GM23338 (cell line): ENCODE results near the gene BCS1L. TPM values are rescaled to one million over a fixed set of nuclear protein-coding genes. Genes with fewer than 3 reads are reported as not detected.

ENCODE experiments used
- ATAC-seq: fragments of 200-7000 bp; cut with Tn5 transposase; 3 replicates; pipeline ENCODE4 v1.9.1; 2020
- DNase-seq: peaks from one replicate; pipeline ENCODE4 v3.0.0-alpha.2; 2015; ENCODE audit warnings: low spot score
- H2AFZ ChIP-seq: fragments of 200-600 bp; sonication (generic); 2 replicates; pipeline ENCODE4 v1.8.0; 2016; ENCODE audit warnings: antibody characterized with exemption, mild to moderate bottlenecking, moderate library complexity
- H3F3A ChIP-seq: fragments of 200-600 bp; sonication (generic); replicated peaks from 2 replicates; pipeline ENCODE4 v1.8.0; 2017; ENCODE audit warnings: antibody characterized with exemption, mixed run types, low read depth
- H3K27ac ChIP-seq: fragments of 200-600 bp; sonication (generic); 2 replicates; pipeline ENCODE4 v1.6.1; 2016; ENCODE audit warnings: low read depth
- H3K27me3 ChIP-seq: fragments of 200-600 bp; sonication (generic); 2 replicates; pipeline ENCODE4 v1.8.0; 2016; ENCODE audit warnings: mild to moderate bottlenecking, mixed run types, moderate library complexity; ENCODE audit not compliant: insufficient read depth
- H3K36me3 ChIP-seq: fragments of 200-600 bp; sonication (generic); 2 replicates; pipeline ENCODE4 v1.8.0; 2016; ENCODE audit warnings: mild to moderate bottlenecking; ENCODE audit not compliant: insufficient read depth
- H3K4me1 ChIP-seq: fragments of 200-600 bp; sonication (generic); 2 replicates; pipeline ENCODE4 v1.8.0; 2016; ENCODE audit warnings: mild to moderate bottlenecking, moderate library complexity; ENCODE audit not compliant: insufficient read depth
- H3K4me2 ChIP-seq: fragments of 200-600 bp; sonication (generic); 2 replicates; pipeline ENCODE4 v1.7.1; 2017; ENCODE audit warnings: mixed run types
- H3K4me3 ChIP-seq: fragments of 200-600 bp; sonication (generic); 2 replicates; pipeline ENCODE4 v1.6.1; 2016; ENCODE audit warnings: mixed run types
- H3K79me2 ChIP-seq: fragments of 200-600 bp; sonication (generic); replicated peaks from 2 replicates; pipeline ENCODE4 v1.8.0; 2017; ENCODE audit warnings: mild to moderate bottlenecking; ENCODE audit not compliant: insufficient read depth
- H3K9me2 ChIP-seq: fragments of 200-600 bp; sonication (generic); 2 replicates; pipeline ENCODE4 v1.8.0; 2017; ENCODE audit not compliant: insufficient read depth
- H4K20me1 ChIP-seq: fragments of 200-600 bp; sonication (generic); replicated peaks from 2 replicates; pipeline ENCODE4 v1.8.0; 2017; ENCODE audit warnings: mild to moderate bottlenecking; ENCODE audit not compliant: insufficient read depth
- H3K27ac Mint-ChIP-seq: 2 replicates; pipeline ENCODE4 v1.8.0; 2020; ENCODE audit warnings: inconsistent platforms, mild to moderate bottlenecking, moderate library complexity, mixed read lengths
- H3K27me3 Mint-ChIP-seq: 3 replicates; pipeline ENCODE4 v1.8.0; 2022; ENCODE audit warnings: low read depth, mild to moderate bottlenecking, moderate library complexity, mixed read lengths, inconsistent platforms; ENCODE audit not compliant: insufficient read depth, poor library complexity
- H3K36me3 Mint-ChIP-seq: 3 replicates; pipeline ENCODE4 v1.8.0; 2021; ENCODE audit warnings: low read depth, mild to moderate bottlenecking, inconsistent platforms, moderate library complexity, mixed read lengths
- H3K4me1 Mint-ChIP-seq: 3 replicates; pipeline ENCODE4 v1.8.0; 2020; ENCODE audit warnings: mild to moderate bottlenecking, inconsistent platforms, mixed read lengths
- H3K4me3 Mint-ChIP-seq: 3 replicates; pipeline ENCODE4 v1.8.0; 2021; ENCODE audit warnings: moderate library complexity, mild to moderate bottlenecking, inconsistent platforms, mixed read lengths
- H3K9me3 Mint-ChIP-seq: 3 replicates; pipeline ENCODE4 v1.8.0; 2020; ENCODE audit warnings: moderate library complexity, mild to moderate bottlenecking, inconsistent platforms, mixed read lengths
- CREB1 ChIP-seq: fragments of 250-450 bp; sonication (Bioruptor Pico); IDR thresholded peaks from 2 replicates; pipeline ENCODE4 v1.5.0; 2020; ENCODE audit warnings: low read depth, mild to moderate bottlenecking, moderate library complexity
- EZH2 ChIP-seq: fragments of 200-600 bp; sonication (generic); IDR thresholded peaks from one replicate; pipeline ENCODE4 v1.8.0; 2017; ENCODE audit warnings: antibody characterized with exemption, mild to moderate bottlenecking, low read depth; ENCODE audit not compliant: unreplicated experiment
- EZH2phosphoT487 ChIP-seq: fragments of 200-600 bp; sonication (generic); IDR thresholded peaks from one replicate; pipeline ENCODE4 v1.8.1; 2018; ENCODE audit warnings: antibody characterized with exemption; ENCODE audit not compliant: unreplicated experiment
- JUNB ChIP-seq: IDR thresholded peaks from one replicate; pipeline ENCODE4 v1.6.1; 2016; ENCODE audit warnings: antibody characterized with exemption; ENCODE audit not compliant: unreplicated experiment
- NANOG ChIP-seq: IDR thresholded peaks from 2 replicates; pipeline ENCODE4 v1.6.1; 2016; ENCODE audit warnings: antibody characterized with exemption, borderline replicate concordance
- POLR2AphosphoS5 ChIP-seq: IDR thresholded peaks from 2 replicates; pipeline ENCODE4 v1.6.1; 2016; ENCODE audit warnings: antibody characterized with exemption, low read depth
- STAT1 ChIP-seq: IDR thresholded peaks from one replicate; pipeline ENCODE4 v1.6.1; 2016; ENCODE audit warnings: antibody characterized with exemption; ENCODE audit not compliant: unreplicated experiment
- ZNF114 ChIP-seq: fragments of 250-450 bp; sonication (Bioruptor Pico); IDR thresholded peaks from 2 replicates; pipeline ENCODE4 v1.5.0; 2020; ENCODE audit warnings: mild to moderate bottlenecking, moderate library complexity
- ZNF331 ChIP-seq: fragments of 250-450 bp; sonication (Bioruptor Pico); IDR thresholded peaks from 2 replicates; pipeline ENCODE4 v1.5.0; 2020; ENCODE audit warnings: low read depth, mild to moderate bottlenecking, moderate library complexity
- polyA plus RNA-seq: library from polyadenylated mRNA; unstranded; fragments of >200 nt; fragmentation: Nextera tagmentation; extraction: Ambion mirVana; gene quantifications from 2 replicates; pipeline ENCODE4 v1.2.1, GENCODE V29; 2016
- total RNA-seq: library from RNA; depleted of rRNA; stranded (reverse); fragments of >200 nt; shearing (Covaris generic); gene quantifications from 2 replicates; pipeline ENCODE4 v1.2.3, GENCODE V29; 2014
- TF ChIP-seq, protein P1 (sequence below): IDR thresholded peaks from 2 replicates; pipeline ENCODE4 v1.6.1; 2016; ENCODE audit warnings: antibody characterized with exemption
- TF ChIP-seq, protein P2 (sequence below): fragments of 250-450 bp; sonication (Bioruptor Pico); IDR thresholded peaks from 2 replicates; pipeline ENCODE4 v1.5.0; 2020; ENCODE audit warnings: mild to moderate bottlenecking, moderate library complexity
- TF ChIP-seq, protein P3 (sequence below), 2 experiments: fragments of 200-600 bp in 1 of 2; sonication (generic) in 1 of 2; conservative IDR thresholded peaks; 2 replicates each; pipeline versions ENCODE4 v1.5.1 to v1.6.1; 2016 to 2017; ENCODE audit warnings: antibody characterized with exemption in 2 of 2, low read depth in 2 of 2, mild to moderate bottlenecking in 2 of 2, moderate library complexity in 1 of 2
- TF ChIP-seq, protein P4 (sequence below): IDR thresholded peaks from one replicate; pipeline ENCODE4 v1.6.1; 2018; ENCODE audit warnings: antibody characterized with exemption; ENCODE audit not compliant: unreplicated experiment

Gene BCS1L
- total and polyA plus RNA-seq, 2 experiments from 2014 or later, result 16.9 to 31.6 TPM

DNA sequence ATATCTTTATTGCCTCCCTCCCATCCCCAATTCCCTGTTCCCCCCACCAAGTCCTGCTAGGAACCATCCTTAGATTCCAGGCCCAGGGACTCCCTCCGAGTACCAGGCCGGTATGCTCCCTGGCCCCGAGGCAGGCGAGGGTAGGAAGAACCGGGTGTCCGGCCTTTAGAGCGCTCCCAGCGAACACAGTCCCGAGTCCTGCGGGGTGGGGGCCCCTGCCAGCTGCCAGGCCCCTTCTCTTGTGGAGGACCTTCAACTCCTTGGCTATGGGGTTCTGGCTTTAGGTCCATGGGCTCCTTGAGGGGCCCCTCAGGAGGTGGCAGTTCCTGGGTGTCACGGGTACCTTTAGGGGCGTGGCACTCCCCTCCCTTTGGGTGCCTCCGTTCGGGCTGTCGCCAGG, 4.4 kb downstream of the BCS1L start:
- DNase-seq (no peak), ATAC-seq (no peak)
- H2AFZ ChIP-seq, result no peak overlapping the region
- peaks cover 62% of the 10 kb centered on the region for H3K36me3 Mint-ChIP-seq
- H3K9me3 Mint-ChIP-seq, result no peaks in the 10 kb centered on the region
- no peak overlapping the region for H3K4me3 ChIP-seq
- no peaks in the 10 kb centered on the region; the same call in none of the 2 replicates for H3K79me2 ChIP-seq
- no peak overlapping the region for H3K4me3 Mint-ChIP-seq
- no peak overlapping the region for H3K27ac Mint-ChIP-seq
- peaks cover 4% of the 10 kb centered on the region for H3K4me1 Mint-ChIP-seq
- H3F3A ChIP-seq, result no peaks in the 10 kb centered on the region
- H3K9me2 ChIP-seq, result no peaks in the 10 kb centered on the region
- H3K36me3 ChIP-seq, result peaks cover 23% of the 10 kb centered on the region
- H3K27me3 ChIP-seq, result no peaks in the 10 kb centered on the region
- H3K27me3 Mint-ChIP-seq, result peaks cover 2% of the 10 kb centered on the region
- H4K20me1 ChIP-seq, result 0 out of 2 replicates have a peak, but pooled peaks cover 17% of the 10 kb centered on the region
- TF ChIP-seq, protein P1, sequence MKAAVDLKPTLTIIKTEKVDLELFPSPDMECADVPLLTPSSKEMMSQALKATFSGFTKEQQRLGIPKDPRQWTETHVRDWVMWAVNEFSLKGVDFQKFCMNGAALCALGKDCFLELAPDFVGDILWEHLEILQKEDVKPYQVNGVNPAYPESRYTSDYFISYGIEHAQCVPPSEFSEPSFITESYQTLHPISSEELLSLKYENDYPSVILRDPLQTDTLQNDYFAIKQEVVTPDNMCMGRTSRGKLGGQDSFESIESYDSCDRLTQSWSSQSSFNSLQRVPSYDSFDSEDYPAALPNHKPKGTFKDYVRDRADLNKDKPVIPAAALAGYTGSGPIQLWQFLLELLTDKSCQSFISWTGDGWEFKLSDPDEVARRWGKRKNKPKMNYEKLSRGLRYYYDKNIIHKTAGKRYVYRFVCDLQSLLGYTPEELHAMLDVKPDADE, result no peak
- TF ChIP-seq ZNF331 (CRISPR knock-in tag) (no peak), STAT1 (no peak), EZH2phosphoT487 (no peak), ZNF114 (no peak), CREB1 (no peak), EZH2 (no peak), POLR2AphosphoS5 (no peak), NANOG (no peak), JUNB (no peak)
- TF ChIP-seq, protein P2, sequence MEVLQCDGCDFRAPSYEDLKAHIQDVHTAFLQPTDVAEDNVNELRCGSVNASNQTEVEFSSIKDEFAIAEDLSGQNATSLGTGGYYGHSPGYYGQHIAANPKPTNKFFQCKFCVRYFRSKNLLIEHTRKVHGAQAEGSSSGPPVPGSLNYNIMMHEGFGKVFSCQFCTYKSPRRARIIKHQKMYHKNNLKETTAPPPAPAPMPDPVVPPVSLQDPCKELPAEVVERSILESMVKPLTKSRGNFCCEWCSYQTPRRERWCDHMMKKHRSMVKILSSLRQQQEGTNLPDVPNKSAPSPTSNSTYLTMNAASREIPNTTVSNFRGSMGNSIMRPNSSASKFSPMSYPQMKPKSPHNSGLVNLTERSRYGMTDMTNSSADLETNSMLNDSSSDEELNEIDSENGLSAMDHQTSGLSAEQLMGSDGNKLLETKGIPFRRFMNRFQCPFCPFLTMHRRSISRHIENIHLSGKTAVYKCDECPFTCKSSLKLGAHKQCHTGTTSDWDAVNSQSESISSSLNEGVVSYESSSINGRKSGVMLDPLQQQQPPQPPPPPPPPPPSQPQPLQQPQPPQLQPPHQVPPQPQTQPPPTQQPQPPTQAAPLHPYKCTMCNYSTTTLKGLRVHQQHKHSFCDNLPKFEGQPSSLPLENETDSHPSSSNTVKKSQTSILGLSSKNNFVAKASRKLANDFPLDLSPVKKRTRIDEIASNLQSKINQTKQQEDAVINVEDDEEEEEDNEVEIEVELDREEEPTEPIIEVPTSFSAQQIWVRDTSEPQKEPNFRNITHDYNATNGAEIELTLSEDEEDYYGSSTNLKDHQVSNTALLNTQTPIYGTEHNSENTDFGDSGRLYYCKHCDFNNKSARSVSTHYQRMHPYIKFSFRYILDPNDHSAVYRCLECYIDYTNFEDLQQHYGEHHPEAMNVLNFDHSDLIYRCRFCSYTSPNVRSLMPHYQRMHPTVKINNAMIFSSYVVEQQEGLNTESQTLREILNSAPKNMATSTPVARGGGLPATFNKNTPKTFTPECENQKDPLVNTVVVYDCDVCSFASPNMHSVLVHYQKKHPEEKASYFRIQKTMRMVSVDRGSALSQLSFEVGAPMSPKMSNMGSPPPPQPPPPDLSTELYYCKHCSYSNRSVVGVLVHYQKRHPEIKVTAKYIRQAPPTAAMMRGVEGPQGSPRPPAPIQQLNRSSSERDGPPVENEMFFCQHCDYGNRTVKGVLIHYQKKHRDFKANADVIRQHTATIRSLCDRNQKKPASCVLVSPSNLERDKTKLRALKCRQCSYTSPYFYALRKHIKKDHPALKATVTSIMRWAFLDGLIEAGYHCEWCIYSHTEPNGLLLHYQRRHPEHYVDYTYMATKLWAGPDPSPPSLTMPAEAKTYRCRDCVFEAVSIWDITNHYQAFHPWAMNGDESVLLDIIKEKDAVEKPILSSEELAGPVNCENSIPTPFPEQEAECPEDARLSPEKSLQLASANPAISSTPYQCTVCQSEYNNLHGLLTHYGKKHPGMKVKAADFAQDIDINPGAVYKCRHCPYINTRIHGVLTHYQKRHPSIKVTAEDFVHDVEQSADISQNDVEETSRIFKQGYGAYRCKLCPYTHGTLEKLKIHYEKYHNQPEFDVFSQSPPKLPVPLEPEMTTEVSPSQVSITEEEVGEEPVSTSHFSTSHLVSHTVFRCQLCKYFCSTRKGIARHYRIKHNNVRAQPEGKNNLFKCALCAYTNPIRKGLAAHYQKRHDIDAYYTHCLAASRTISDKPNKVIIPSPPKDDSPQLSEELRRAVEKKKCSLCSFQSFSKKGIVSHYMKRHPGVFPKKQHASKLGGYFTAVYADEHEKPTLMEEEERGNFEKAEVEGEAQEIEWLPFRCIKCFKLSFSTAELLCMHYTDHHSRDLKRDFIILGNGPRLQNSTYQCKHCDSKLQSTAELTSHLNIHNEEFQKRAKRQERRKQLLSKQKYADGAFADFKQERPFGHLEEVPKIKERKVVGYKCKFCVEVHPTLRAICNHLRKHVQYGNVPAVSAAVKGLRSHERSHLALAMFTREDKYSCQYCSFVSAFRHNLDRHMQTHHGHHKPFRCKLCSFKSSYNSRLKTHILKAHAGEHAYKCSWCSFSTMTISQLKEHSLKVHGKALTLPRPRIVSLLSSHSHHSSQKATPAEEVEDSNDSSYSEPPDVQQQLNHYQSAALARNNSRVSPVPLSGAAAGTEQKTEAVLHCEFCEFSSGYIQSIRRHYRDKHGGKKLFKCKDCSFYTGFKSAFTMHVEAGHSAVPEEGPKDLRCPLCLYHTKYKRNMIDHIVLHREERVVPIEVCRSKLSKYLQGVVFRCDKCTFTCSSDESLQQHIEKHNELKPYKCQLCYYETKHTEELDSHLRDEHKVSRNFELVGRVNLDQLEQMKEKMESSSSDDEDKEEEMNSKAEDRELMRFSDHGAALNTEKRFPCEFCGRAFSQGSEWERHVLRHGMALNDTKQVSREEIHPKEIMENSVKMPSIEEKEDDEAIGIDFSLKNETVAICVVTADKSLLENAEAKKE (CRISPR knock-in tag), result no peak
- TF ChIP-seq, protein P3, sequence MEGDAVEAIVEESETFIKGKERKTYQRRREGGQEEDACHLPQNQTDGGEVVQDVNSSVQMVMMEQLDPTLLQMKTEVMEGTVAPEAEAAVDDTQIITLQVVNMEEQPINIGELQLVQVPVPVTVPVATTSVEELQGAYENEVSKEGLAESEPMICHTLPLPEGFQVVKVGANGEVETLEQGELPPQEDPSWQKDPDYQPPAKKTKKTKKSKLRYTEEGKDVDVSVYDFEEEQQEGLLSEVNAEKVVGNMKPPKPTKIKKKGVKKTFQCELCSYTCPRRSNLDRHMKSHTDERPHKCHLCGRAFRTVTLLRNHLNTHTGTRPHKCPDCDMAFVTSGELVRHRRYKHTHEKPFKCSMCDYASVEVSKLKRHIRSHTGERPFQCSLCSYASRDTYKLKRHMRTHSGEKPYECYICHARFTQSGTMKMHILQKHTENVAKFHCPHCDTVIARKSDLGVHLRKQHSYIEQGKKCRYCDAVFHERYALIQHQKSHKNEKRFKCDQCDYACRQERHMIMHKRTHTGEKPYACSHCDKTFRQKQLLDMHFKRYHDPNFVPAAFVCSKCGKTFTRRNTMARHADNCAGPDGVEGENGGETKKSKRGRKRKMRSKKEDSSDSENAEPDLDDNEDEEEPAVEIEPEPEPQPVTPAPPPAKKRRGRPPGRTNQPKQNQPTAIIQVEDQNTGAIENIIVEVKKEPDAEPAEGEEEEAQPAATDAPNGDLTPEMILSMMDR (conservative IDR thresholded peaks at IDR 0.05; ENCODE audit: low read depth in 2 of 2), result no peak
- TF ChIP-seq, protein P4, sequence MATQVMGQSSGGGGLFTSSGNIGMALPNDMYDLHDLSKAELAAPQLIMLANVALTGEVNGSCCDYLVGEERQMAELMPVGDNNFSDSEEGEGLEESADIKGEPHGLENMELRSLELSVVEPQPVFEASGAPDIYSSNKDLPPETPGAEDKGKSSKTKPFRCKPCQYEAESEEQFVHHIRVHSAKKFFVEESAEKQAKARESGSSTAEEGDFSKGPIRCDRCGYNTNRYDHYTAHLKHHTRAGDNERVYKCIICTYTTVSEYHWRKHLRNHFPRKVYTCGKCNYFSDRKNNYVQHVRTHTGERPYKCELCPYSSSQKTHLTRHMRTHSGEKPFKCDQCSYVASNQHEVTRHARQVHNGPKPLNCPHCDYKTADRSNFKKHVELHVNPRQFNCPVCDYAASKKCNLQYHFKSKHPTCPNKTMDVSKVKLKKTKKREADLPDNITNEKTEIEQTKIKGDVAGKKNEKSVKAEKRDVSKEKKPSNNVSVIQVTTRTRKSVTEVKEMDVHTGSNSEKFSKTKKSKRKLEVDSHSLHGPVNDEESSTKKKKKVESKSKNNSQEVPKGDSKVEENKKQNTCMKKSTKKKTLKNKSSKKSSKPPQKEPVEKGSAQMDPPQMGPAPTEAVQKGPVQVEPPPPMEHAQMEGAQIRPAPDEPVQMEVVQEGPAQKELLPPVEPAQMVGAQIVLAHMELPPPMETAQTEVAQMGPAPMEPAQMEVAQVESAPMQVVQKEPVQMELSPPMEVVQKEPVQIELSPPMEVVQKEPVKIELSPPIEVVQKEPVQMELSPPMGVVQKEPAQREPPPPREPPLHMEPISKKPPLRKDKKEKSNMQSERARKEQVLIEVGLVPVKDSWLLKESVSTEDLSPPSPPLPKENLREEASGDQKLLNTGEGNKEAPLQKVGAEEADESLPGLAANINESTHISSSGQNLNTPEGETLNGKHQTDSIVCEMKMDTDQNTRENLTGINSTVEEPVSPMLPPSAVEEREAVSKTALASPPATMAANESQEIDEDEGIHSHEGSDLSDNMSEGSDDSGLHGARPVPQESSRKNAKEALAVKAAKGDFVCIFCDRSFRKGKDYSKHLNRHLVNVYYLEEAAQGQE, result no peak
- H3K4me1 ChIP-seq, result peaks cover 5% of the 10 kb centered on the region
- no peak overlapping the region for H3K27ac ChIP-seq
- no peak overlapping the region for H3K4me2 ChIP-seq
